M059J (cell line): ENCODE results near the gene NRG3. TPM values are rescaled to one million over a fixed set of nuclear protein-coding genes. Genes with fewer than 3 reads are reported as not detected.

Source experiments
- DNase-seq: peaks from one replicate; pipeline ENCODE4 v3.0.0-alpha.2; 2012; ENCODE audit warnings: low read depth
- total RNA-seq: library from RNA; depleted of rRNA; stranded (reverse); fragments of >200 nt; shearing (Covaris generic); gene quantifications from 2 replicates; pipeline ENCODE4 v1.2.3, GENCODE V29; 2014

Gene NRG3
- total RNA-seq, 1 experiment from 2014 or later, result not detected

GRCh38 chr10:82213784-82214183 lies 338.8 kb downstream of the NRG3 start:
- no peak for DNase-seq

GRCh38 chr10:82221056-82221455 lies 346.1 kb downstream of the NRG3 start:
- no peak for DNase-seq

GRCh38 chr10:82221601-82222149 lies 346.7 kb downstream of the NRG3 start:
- DNase-seq, result no peak

- no peak for DNase-seq
Observed at GRCh38 chr10:82228701-82229100, 353.7 kb downstream of the NRG3 start.

- no peak for DNase-seq
Observed at GRCh38 chr10:82234173-82234572, 359.2 kb downstream of the NRG3 start.

GRCh38 chr10:82236084-82236731 lies 361.2 kb downstream of the NRG3 start:
- no peak for DNase-seq

GRCh38 chr10:82238291-82238690 lies 363.3 kb downstream of the NRG3 start:
- no peak for DNase-seq

- DNase-seq, result no peak
Observed at GRCh38 chr10:82240408-82240807, 365.4 kb downstream of the NRG3 start.

- DNase-seq, result no peak
Observed at GRCh38 chr10:82242778-82243177, 367.8 kb downstream of the NRG3 start.

- DNase-seq, result no peak
Observed at GRCh38 chr10:82245157-82245556, 370.2 kb downstream of the NRG3 start.

GRCh38 chr10:82245906-82246560 lies 371.0 kb downstream of the NRG3 start:
- DNase-seq, result no peak

GRCh38 chr10:82249141-82249540 lies 374.1 kb downstream of the NRG3 start:
- no peak for DNase-seq

GRCh38 chr10:82251222-82251906 lies 376.4 kb downstream of the NRG3 start:
- no peak for DNase-seq

- DNase-seq, result no peak
Observed at GRCh38 chr10:82252081-82252480, 377.1 kb downstream of the NRG3 start.

GRCh38 chr10:82254237-82254636 lies 379.2 kb downstream of the NRG3 start:
- no peak for DNase-seq

GRCh38 chr10:82256275-82256674 lies 381.3 kb downstream of the NRG3 start:
- no peak for DNase-seq

GRCh38 chr10:82266438-82266837 lies 391.4 kb downstream of the NRG3 start:
- no peak for DNase-seq

- no peak for DNase-seq
Observed at GRCh38 chr10:82267014-82267413, 392.0 kb downstream of the NRG3 start.

GRCh38 chr10:82267465-82267864 lies 392.5 kb downstream of the NRG3 start:
- no peak for DNase-seq

- no peak for DNase-seq
Observed at GRCh38 chr10:82267960-82268359, 393.0 kb downstream of the NRG3 start.

- no peak for DNase-seq
Observed at GRCh38 chr10:82277591-82277990, 402.6 kb downstream of the NRG3 start.

- DNase-seq, result no peak
Observed at GRCh38 chr10:82278401-82279182, 403.6 kb downstream of the NRG3 start.
